PC-3 (cell line): ENCODE measurements around the gene DGKD.

Experiments used
- CTCF ChIP-seq: fragments of 300-600 bp; sonication (generic); conservative IDR thresholded peaks from 2 replicates; pipeline ENCODE4 v1.5.1; 2017; ENCODE audit warnings: antibody characterized with exemption, low read depth, mild to moderate bottlenecking, low read length
- EZH2phosphoT487 ChIP-seq: fragments of 300-600 bp; sonication (generic); IDR thresholded peaks from 2 replicates; pipeline ENCODE4 v1.6.1; 2018; ENCODE audit warnings: mild to moderate bottlenecking, antibody characterized with exemption, low read length, borderline replicate concordance

- TF ChIP-seq CTCF, result no peak
- TF ChIP-seq EZH2phosphoT487, result no peak
Measured at GRCh38 chr2:233446121-233446520, 91.8 kb downstream of the DGKD start.
